Measurements from ENCODE around the gene PPIL6. TPM values are rescaled to one million over a fixed set of nuclear protein-coding genes. Genes with fewer than 3 reads are reported as not detected.

PPIL6 gene
- total RNA-seq, 2 donors from 2014 or later = 4.2 to 6.0 TPM

DNA sequence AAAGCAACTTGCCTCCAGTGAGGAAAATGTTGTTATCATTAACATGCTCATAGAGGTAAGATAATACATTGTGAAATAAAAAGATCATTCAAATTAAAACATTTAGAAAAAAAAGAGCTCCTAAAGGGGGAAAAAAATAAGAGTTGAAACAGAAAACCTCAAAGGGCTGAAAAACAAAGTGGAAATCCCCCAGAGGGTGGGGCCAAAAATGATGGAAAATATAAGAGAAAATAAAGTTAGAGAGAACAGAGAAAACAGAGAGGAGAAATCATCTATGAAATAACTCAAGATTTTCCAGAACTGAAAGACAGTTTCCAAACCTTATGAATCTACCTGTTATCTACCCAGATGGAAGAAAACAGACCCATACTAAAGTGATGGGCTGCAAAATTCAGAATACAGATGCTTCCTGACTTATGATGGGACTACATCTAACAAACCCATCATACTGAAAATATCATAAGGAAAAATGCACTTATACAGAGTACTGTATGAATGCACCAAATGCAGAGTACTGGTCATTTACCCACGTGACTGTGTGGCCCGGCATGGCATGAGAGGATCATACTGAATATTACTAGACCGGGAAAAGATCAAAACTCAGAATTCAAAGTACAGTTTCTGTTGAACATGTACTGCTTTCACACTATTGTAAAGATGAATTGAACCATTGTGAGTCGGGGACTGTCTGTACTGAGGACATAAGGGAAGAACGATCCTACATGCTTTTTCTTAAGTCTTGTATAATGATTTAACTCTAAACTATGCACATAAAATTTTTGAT is 38.6 kb upstream of the PPIL6 start:
- WGBS = 84% methylated on average over 5 of the region's 5 CpGs
- intact Hi-C loops (cut with DNase I) = no loop called here
- H3K4me3 ChIP-seq = no peak overlapping the region
- DNase-seq (ENCODE audit: low spot score) = no peak
- no peaks in the 10 kb centered on the region for H3K9me3 ChIP-seq
- TF ChIP-seq POLR2AphosphoS5 (IDR thresholded peaks at IDR 0.05) (no peak), POLR2A (IDR thresholded peaks at IDR 0.05) (no peak), CTCF (IDR thresholded peaks at IDR 0.05) (no peak)
- H3K4me1 ChIP-seq (replicated peaks) = peaks cover 4% of the 10 kb centered on the region
- no peaks in the 10 kb centered on the region for H3K36me3 ChIP-seq
- H3K27ac ChIP-seq = no peak overlapping the region
- no peaks in the 10 kb centered on the region for H3K27me3 ChIP-seq (replicated peaks; ENCODE audit: insufficient read depth)

- 90% methylated on average over 9 of the region's 9 CpGs for WGBS
- H3K9me3 ChIP-seq = no peaks in the 10 kb centered on the region
- no peak for TF ChIP-seq CTCF (IDR thresholded peaks at IDR 0.05)
- TF ChIP-seq POLR2A (IDR thresholded peaks at IDR 0.05) = no peak
- no peak for TF ChIP-seq POLR2AphosphoS5 (IDR thresholded peaks at IDR 0.05)
- H3K27me3 ChIP-seq (replicated peaks; ENCODE audit: insufficient read depth) = no peaks in the 10 kb centered on the region
- intact Hi-C loops (cut with DNase I) = no loop called here
- peaks cover 4% of the 10 kb centered on the region for H3K4me1 ChIP-seq (replicated peaks)
- no peak overlapping the region for H3K4me3 ChIP-seq
- no peaks in the 10 kb centered on the region for H3K36me3 ChIP-seq
- H3K27ac ChIP-seq = no peak overlapping the region
- no peak for DNase-seq (ENCODE audit: low spot score)
Measured at GRCh38 chr6:109478222-109478805, 37.9 kb upstream of the PPIL6 start.

DNA sequence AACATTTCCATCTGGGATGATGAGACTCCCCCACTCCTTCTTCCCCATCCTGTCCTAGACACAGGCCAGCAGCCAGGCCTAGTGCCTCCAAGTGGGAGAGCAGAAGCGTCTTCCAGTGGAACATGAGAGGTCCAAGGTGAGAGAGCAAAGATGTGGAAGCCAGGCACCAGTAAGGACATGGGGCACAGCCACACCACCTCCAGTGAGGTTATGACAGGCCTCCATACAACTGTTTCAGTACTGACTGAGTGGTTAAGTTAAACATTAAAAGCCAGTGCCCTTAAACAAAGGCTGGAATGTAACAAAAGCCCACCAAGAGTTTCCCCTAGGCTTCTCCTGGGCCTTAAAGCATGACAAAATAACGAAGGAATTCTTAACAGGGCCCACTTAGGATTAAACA is 37.3 kb upstream of the PPIL6 start:
- 51% methylated on average over 2 of the region's 2 CpGs for WGBS
- Histone ChIP-seq H3K9me3 (no peaks in the 10 kb centered on the region), H3K27ac (no peak overlapping the region), H3K27me3 (replicated peaks; ENCODE audit: insufficient read depth) (no peaks in the 10 kb centered on the region), H3K4me1 (replicated peaks) (peaks cover 4% of the 10 kb centered on the region), H3K36me3 (no peaks in the 10 kb centered on the region), H3K4me3 (no peak overlapping the region)
- no peak for DNase-seq (ENCODE audit: low spot score)
- intact Hi-C loops (cut with DNase I) = no loop called here
- no peak for TF ChIP-seq POLR2A (IDR thresholded peaks at IDR 0.05)
- TF ChIP-seq CTCF (IDR thresholded peaks at IDR 0.05) = no peak
- TF ChIP-seq POLR2AphosphoS5 (IDR thresholded peaks at IDR 0.05) = no peak

DNA sequence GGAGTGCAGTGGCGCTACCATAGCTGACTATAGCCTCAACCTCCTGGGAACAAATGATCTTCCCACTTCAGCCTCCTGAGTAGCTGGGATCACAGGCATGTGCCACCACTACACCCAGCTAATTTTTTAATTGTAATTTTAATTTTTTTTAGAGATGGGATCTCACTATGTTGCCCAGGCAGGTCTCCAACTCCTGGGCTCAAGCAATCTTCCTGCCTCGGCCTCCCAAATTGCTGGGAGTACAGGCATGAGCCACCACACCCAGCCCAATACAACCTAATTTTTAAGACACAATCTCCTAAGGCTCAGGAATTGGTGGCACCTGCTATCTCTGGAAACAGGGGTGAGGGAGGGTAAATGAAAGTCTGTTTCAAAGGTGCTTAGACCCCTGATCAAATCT is 36.8 kb upstream of the PPIL6 start:
- intact Hi-C loops (cut with DNase I) = no loop called here
- peaks cover 4% of the 10 kb centered on the region for H3K4me1 ChIP-seq (replicated peaks)

More for the DNA sequence above, 36.8 kb upstream of the PPIL6 start:
- 97% methylated on average over 2 of the region's 2 CpGs for WGBS
- TF ChIP-seq CTCF (IDR thresholded peaks at IDR 0.05) (no peak), POLR2A (IDR thresholded peaks at IDR 0.05) (no peak), POLR2AphosphoS5 (IDR thresholded peaks at IDR 0.05) (no peak)
- DNase-seq (ENCODE audit: low spot score) = no peak
- H3K27ac ChIP-seq = no peak overlapping the region
- H3K4me3 ChIP-seq = no peak overlapping the region
- H3K27me3 ChIP-seq (replicated peaks; ENCODE audit: insufficient read depth) = no peaks in the 10 kb centered on the region
- no peaks in the 10 kb centered on the region for H3K36me3 ChIP-seq
- H3K9me3 ChIP-seq = no peaks in the 10 kb centered on the region
